Measurements from ENCODE around the gene MCTP1. TPM values are rescaled to one million over a fixed set of nuclear protein-coding genes. Genes with fewer than 3 reads are reported as not detected.

Gene MCTP1
- total and polyA plus RNA-seq, 2 of the 8 experiments (the other 6 are each of a cell fraction or from before 2014, with no cell fraction given) = 0.56 to 3.4 TPM

DNA sequence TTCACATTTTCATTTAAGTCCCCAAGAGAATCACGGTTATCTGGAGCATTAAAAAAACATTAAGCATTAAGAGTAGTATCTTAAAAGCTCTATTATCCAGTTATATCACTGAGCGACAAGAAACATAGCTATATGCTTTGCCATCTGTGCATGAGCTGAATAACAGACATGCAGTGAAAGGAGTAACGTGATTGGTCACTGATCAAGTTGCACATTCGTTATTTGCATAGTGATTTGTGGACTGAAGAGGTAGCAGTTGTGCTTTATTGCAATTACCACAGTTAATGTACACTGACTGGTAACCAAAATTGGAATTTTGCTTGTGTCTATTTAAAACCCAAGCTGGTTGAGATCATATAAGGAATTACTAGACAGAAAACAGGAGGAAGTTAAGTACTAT is 107.4 kb downstream of the MCTP1 start (continued):
- TF ChIP-seq, protein P1, sequence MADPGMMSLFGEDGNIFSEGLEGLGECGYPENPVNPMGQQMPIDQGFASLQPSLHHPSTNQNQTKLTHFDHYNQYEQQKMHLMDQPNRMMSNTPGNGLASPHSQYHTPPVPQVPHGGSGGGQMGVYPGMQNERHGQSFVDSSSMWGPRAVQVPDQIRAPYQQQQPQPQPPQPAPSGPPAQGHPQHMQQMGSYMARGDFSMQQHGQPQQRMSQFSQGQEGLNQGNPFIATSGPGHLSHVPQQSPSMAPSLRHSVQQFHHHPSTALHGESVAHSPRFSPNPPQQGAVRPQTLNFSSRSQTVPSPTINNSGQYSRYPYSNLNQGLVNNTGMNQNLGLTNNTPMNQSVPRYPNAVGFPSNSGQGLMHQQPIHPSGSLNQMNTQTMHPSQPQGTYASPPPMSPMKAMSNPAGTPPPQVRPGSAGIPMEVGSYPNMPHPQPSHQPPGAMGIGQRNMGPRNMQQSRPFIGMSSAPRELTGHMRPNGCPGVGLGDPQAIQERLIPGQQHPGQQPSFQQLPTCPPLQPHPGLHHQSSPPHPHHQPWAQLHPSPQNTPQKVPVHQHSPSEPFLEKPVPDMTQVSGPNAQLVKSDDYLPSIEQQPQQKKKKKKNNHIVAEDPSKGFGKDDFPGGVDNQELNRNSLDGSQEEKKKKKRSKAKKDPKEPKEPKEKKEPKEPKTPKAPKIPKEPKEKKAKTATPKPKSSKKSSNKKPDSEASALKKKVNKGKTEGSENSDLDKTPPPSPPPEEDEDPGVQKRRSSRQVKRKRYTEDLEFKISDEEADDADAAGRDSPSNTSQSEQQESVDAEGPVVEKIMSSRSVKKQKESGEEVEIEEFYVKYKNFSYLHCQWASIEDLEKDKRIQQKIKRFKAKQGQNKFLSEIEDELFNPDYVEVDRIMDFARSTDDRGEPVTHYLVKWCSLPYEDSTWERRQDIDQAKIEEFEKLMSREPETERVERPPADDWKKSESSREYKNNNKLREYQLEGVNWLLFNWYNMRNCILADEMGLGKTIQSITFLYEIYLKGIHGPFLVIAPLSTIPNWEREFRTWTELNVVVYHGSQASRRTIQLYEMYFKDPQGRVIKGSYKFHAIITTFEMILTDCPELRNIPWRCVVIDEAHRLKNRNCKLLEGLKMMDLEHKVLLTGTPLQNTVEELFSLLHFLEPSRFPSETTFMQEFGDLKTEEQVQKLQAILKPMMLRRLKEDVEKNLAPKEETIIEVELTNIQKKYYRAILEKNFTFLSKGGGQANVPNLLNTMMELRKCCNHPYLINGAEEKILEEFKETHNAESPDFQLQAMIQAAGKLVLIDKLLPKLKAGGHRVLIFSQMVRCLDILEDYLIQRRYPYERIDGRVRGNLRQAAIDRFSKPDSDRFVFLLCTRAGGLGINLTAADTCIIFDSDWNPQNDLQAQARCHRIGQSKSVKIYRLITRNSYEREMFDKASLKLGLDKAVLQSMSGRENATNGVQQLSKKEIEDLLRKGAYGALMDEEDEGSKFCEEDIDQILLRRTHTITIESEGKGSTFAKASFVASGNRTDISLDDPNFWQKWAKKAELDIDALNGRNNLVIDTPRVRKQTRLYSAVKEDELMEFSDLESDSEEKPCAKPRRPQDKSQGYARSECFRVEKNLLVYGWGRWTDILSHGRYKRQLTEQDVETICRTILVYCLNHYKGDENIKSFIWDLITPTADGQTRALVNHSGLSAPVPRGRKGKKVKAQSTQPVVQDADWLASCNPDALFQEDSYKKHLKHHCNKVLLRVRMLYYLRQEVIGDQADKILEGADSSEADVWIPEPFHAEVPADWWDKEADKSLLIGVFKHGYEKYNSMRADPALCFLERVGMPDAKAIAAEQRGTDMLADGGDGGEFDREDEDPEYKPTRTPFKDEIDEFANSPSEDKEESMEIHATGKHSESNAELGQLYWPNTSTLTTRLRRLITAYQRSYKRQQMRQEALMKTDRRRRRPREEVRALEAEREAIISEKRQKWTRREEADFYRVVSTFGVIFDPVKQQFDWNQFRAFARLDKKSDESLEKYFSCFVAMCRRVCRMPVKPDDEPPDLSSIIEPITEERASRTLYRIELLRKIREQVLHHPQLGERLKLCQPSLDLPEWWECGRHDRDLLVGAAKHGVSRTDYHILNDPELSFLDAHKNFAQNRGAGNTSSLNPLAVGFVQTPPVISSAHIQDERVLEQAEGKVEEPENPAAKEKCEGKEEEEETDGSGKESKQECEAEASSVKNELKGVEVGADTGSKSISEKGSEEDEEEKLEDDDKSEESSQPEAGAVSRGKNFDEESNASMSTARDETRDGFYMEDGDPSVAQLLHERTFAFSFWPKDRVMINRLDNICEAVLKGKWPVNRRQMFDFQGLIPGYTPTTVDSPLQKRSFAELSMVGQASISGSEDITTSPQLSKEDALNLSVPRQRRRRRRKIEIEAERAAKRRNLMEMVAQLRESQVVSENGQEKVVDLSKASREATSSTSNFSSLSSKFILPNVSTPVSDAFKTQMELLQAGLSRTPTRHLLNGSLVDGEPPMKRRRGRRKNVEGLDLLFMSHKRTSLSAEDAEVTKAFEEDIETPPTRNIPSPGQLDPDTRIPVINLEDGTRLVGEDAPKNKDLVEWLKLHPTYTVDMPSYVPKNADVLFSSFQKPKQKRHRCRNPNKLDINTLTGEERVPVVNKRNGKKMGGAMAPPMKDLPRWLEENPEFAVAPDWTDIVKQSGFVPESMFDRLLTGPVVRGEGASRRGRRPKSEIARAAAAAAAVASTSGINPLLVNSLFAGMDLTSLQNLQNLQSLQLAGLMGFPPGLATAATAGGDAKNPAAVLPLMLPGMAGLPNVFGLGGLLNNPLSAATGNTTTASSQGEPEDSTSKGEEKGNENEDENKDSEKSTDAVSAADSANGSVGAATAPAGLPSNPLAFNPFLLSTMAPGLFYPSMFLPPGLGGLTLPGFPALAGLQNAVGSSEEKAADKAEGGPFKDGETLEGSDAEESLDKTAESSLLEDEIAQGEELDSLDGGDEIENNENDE (IDR thresholded peaks at IDR 0.05; ENCODE audit: insufficient replicate concordance, low read length) = no peak
- TF ChIP-seq CTBP2 (IDR thresholded peaks at IDR 0.05; ENCODE audit: borderline replicate concordance, insufficient read depth, insufficient read length, low read length) (no peak), POLR2AphosphoS5 (IDR thresholded peaks at IDR 0.05; ENCODE audit: low read depth, low read length) (no peak), RNF2 (IDR thresholded peaks at IDR 0.05; ENCODE audit: borderline replicate concordance, low read depth, low read length, missing control alignments, poor library complexity, severe bottlenecking) (no peak)
- TF ChIP-seq, protein P2, sequence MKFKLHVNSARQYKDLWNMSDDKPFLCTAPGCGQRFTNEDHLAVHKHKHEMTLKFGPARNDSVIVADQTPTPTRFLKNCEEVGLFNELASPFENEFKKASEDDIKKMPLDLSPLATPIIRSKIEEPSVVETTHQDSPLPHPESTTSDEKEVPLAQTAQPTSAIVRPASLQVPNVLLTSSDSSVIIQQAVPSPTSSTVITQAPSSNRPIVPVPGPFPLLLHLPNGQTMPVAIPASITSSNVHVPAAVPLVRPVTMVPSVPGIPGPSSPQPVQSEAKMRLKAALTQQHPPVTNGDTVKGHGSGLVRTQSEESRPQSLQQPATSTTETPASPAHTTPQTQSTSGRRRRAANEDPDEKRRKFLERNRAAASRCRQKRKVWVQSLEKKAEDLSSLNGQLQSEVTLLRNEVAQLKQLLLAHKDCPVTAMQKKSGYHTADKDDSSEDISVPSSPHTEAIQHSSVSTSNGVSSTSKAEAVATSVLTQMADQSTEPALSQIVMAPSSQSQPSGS (IDR thresholded peaks at IDR 0.05; ENCODE audit: low read length) = no peak

All from H1 (cell line).